NCI-H1105 (cell line): ENCODE data around the gene PRAMEF5.
A peak's percentile ranks its signal among the peaks of the same experiment; 100 is the strongest.
"Not testable (repeated sequence)": the region's sequence is repeated elsewhere in the genome, so short reads cannot be mapped to it uniquely, and the experiment has no call there.

Experiments used
- DNase-seq: peaks from one replicate; lab custom pipeline; 2025; lab: John Stamatoyannopoulos, UW

PRAMEF5 gene

DNA sequence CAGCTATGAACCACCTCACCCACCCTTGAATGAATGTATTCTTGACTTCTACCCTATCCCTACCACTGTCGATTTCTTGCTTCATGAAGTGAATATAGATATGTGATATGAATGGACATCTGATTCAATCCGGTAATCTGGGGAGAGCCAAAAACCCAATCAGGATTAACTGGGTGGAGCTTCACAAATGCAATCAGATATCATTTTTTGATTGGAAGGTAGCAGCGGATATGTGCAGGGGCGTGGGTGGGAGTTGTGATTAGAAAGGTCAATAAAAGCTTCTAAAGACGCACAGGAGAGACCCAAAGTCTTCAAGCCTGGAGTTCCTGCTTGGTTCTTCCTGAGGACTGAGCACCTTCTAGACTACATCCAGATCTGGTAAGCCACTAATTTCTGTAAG is at the start of gene PRAMEF5:
PRAMEF5 (plus strand) TSS at position 301 of the 400 bp plus-strand sequence. CDS start 5,071 bp downstream, outside the sequence.
- not testable (repeated sequence) for DNase-seq

DNA sequence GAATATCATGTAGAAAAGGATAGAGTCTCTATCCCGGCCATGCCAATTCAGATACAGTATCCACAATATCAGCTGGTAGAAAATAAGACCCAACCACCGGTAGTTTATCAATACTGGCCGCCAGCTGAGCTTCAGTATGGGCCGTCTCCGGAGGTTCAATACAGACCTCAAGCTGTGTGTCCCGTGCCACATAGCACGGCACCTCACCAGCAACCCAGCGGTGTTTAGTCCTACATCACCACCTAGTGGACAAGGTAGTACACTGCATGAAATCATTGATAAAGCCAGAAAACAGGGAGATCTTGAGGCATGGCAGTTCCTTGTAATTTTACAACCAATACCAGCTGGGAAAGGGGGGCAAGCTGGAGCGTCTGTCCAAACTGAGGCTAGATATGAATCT is 45.3 kb upstream of the PRAMEF5 start:
- not testable (repeated sequence) for DNase-seq

DNA sequence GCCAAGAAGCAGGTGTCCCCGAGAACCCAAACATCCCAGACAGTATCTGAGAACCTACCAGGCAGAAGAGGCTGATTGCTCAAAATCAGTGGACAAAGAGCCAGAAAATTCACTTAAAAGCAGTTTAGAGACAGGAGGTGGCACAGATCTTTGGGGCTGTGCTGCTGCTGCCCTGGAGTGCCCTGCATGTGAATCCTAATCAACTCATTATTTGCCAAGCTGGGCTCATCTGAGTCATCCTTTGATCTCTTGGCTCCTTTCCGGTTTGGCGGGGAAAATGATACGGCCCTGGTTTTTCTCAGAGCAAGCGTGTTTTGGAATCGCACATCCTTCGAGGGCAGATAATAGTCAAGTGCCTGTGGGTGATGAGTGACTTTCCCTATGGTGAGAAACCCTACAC is 37.4 kb upstream of the PRAMEF5 start:
- DNase-seq: not testable (repeated sequence)

DNA sequence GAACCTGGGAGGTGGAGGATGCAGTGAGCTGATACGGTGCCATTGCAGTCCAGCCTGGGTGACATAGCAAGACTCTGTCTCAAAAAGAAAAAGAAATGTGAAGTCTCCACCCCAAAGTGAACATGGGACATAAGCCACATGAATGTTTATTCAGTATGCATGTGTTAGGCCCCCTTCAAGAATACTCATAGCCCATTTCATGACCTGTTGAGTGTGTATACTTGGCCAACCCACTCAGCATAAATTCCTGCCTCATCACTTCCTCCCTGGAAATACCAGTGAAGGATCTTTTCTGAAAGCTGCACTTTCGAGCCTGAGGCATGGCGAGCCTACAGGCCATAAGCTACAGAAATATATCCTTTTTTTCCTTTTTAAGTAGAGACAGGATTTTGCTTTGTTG is 34.8 kb upstream of the PRAMEF5 start:
- not testable (repeated sequence) for DNase-seq

DNA sequence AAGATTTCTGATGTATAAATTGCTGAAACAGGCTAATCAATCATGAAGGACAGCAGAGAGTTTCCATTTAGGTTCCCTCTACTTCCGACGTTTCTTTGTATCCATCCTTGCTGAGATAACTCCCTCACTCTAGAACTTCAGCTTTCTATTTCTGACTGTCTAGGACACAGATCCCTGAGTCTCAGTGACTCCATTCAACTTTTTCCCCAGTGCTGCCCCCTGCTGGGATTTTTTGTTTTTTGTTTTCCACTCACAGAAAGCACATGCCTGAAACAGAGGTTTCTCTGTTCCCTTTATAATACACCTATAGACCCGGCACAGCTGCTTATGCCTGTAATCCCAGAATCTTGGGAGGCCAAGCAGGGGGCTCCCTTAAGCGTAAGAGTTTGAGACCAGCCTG is 31.2 kb upstream of the PRAMEF5 start:
- not testable (repeated sequence) for DNase-seq

DNA sequence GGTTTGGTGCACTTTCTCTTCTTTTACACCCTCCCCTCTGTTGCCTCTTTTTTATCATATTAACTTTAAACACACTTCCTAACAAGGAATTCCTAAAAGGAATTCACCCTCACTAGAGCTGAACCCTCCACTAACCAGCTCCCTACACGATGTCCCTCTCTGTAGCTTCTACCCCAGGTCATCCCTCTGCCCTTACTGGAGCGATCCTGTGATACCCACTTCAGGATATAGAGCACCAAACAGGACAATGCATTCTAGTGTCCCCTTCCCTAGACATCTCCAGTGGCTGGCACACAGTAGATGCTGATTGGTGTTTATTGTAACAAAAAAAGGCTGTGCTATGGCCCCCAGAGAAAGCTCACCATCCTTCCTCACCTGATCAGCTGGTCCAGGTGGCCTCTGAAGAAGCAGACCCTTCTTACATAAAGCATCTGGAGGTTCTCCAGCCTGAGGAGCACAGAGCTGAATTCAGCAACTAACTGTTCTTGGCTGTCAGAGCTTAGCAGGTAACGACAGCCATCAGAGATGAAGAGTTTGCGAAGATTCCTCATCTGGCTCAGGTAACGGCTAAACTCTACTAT is 29.4 kb upstream of the PRAMEF5 start:
- no peak for DNase-seq

DNA sequence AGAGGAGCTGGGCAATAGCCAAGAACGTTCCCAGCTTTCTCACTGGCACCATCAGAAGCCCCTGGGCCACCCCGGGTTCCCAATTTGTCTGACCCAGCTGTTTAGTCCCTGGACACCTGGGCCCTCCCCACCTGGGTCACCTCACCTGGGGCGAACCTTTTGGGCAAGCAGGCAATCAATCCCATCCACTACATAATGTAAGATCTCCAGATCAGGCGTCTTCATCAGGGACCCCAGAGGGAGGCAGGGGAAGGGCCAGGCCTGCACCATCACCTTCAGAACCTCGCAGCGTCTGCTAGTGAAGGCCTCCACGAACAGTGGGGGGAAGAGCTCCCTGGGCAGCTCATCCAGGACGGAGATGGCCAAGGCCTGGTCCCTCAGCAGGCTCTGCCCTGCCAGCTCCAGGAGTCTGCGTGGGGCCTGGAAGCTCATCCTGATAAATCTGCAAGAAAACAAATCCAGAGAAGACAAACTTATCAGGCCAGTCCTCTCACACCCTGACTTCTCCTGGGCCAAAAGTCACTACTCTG is 28.3 kb upstream of the PRAMEF5 start, which contains the start of gene PRAMEF18:
PRAMEF18 (minus strand) TSS at position 480 of the 530 bp plus-strand sequence; CDS start at position 432, 48 bp downstream.
- DNase-seq: not testable (repeated sequence)

DNA sequence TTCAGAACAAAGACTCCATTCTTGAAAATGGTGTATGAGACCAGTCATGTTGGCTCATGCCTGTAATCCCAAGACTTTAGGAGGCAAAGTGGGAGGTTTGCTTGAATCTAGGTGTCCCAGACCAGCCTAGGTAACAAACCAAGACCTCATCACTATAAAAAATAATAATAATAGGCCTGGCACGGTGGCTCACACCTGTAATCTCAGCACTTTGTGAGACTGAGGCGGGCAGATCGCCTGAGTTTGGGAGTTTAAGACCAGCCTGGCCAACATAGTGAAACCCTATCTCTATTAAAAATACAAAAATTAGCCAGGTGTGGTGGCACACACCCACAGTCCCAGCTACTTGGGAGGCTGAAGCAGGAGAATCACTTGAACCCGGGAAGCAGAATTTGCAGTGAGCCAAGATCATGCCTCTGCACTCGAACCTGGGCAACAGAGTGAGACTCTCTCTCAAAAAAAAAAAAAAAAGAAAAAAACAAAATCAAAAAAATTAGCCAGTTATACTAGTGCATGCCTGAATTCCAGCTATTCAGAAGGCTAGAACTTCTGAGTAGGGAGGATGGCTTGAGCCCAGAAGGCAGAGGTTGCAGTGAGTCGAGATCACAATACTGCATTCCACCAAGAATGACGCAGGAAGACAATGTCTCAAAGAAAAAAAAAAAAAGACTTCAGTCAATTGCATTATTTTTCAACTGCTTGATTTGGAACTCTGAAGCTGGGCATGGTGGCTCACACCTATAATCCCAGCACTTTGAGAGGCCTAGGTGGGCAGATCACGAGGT is 26.5 kb upstream of the PRAMEF5 start:
- DNase-seq: not testable (repeated sequence)

DNA sequence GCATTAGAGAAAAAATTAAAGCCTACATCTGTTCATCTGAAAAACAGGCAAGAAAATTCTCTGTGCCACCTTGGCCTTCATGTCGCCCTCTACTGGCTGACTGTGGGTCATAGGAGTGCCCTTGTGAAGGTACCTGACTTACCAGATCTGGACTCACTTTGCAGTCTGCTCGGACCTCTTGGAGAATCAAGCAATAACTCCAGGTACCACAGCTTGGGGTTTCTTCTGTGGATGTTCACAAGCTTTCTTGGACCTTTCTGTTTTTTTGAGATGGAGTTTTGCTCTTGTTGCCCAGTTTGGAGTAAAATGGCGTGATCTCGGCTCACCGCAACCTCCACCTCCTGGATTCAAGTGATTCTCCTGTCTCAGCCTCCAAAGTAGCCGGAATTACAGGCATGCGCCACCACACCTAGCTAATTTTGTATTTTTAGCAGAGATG is 25.6 kb upstream of the PRAMEF5 start:
- peak; percentile 12 for DNase-seq

DNA sequence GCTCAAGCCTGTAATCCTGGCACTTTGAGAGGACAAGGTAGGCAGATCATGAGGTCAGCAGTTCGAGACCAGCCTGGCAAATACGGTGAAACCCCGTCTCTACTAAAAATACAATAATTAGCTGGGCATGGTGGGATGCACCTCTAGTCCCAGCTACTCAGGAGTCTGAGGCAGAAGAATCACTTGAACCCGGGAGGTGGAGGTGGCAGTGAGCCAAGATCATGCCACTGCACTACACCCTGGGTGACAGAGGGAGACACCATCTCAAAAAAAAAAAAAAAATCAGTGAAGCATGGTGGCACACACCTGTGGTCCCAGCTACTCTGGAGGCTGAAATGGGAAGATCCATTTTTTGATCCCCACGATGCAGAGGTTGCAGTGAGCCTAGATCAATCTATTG is 23.9 kb upstream of the PRAMEF5 start:
- not testable (repeated sequence) for DNase-seq

DNA sequence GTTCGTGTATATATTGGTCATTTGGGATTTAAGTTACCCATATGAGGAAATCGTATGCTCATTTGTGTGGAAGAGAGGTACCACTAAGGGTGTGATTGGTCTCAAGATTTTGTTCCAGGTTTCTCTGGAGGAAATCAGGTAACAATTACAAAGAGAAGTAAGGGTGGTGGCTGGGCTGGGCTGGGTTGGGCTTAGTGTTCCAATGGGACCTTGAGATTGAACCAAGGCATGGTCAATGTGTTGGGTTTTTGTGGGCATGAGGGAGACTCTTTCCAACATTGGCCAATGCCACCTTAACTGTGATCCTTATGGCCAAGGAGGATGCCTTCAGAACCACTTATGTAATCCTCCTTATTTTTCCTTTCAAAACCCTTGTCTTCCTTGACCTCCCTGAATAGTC is 23.4 kb upstream of the PRAMEF5 start:
- not testable (repeated sequence) for DNase-seq

DNA sequence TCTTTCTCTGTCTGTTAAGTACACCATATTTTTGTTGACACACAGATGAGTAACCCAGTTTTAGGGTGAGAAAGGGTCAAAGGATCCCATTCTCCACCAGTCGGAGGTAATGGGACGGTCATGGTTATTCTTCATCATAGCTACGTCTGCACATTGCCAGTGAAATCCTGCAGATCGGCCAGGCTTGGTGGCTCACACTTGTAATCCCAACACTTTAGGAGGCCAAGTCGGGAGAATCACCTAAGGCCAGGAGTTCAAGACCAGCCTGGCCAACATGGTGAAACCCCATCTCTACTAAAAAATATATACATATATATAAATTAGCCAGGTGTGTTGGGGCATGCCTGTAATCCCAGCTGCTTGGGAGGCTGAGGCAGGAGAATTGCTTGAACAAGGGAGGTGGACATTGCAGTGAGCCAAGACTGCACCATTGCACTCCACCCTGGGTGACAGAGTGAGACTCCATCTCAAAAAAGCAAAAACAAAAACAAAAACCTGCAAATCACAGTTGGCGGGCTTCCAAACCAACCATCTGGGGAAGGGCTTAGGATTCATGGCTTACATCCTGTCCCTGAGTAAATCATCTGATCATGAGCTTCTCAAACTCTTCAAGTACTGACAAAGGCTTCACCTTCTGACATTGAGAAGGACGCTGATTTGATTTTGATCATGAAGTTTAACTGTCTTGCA is 22.8 kb upstream of the PRAMEF5 start:
- peak; percentile 2 for DNase-seq

DNA sequence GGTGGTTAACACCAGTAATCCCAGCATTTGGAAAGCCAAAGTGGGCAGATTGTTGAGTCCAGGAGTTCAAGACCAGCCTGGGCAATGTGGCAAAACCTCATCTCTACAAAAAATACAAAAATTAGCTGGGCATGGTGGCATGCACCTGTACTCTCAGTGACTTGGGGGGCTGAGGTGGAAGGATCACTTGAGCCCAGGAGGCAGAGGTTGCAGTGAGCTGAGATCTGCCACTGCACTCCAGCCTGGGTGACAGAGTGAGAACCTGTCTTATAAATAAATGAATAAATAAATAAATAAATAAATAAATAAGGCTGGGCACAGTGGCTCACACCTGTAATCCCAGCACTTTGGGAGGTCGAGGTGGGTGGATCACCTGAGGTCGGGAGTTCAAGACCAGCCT is 21.9 kb upstream of the PRAMEF5 start:
- DNase-seq: not testable (repeated sequence)

DNA sequence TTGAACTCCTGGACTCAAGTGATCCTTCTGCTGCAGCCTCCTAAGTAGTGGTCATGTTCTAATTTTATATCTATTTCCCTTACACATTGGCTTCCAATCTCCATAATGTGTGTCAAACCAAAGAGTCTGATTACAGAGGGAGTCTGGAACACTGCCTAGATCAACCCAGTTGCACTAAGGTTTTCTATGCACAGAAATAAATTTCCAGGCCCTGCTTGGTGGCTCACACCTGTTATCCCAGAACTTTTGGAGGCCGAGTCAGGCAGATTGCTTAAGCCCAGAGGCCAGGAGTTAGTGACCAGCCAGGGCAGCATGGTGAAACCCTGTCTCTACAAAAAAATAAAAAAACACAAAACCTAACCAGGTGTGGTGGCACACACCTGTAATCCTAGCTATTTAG is 19.9 kb upstream of the PRAMEF5 start:
- DNase-seq: not testable (repeated sequence)

DNA sequence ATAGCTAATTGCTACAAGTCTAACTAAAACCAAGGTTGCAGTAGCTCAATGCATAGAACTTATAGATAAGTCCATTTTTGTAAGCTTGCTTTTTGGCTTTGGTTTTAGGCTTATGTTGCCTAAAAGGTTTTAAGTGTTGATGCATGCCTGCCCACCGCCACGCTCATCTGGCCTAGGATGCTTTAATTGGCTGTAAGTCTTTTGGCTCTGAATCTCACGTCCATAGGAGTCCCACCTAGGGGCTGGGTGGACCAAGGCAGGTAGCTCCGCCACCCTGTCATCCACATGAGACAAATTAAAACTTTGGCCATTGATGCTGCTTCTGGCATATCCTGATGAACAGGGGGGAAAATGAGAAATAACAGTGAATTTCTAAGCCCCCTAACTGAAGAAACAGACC is 16.4 kb upstream of the PRAMEF5 start:
- DNase-seq: not testable (repeated sequence)

DNA sequence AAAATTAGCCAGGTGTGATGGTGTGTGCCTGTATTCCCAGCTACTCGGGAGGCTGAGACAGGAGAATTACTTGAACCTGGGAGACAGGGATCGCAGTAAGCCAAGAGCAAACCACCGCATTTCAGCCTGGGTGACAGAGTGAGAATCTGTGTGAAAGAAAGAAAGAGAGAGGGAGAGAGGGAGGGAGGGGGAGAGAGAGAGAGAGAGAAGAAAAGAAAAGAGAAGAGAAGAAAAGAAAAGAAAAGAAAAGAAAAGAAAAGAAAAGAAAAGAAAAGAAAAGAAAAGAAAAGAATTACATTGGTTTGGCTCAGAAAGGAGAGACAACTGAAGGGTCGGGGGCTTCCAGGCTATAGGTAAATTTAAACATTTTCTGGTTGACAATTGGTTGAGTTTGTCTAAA is 14.4 kb upstream of the PRAMEF5 start:
- not testable (repeated sequence) for DNase-seq

DNA sequence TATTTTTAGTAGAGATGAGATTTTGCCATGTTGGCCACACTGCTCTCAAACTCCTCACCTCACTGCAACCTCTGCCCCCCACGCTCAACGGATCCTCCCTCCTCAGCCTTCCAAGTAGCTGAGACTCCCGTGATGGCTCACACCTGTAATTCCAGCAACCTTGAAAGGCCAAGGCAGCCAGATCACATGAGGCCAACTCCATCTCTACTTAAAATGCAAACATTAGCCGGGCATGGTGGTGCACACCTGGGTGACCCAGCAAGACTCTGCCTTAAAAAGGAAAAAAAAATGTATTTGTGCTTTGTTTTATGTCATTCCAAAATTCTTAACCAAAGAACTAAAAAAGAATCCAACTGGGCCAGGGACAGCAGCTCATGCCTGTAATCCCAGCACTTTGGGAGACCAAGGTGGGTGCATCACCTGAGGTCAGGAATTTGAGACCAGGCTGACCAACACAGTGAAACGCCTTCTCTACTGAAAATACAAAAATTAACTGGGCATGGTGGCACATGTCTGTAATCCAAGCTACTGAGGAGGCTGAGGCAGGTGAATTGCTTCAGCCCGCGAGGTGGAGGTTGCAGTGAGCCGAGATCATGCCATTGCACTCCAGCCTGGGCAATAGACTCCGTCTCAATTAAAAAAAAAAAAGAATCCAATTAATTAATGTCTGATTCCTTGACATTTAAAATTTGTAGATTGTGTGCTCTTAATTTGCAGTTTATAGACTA is 10.3 kb upstream of the PRAMEF5 start:
- not testable (repeated sequence) for DNase-seq

DNA sequence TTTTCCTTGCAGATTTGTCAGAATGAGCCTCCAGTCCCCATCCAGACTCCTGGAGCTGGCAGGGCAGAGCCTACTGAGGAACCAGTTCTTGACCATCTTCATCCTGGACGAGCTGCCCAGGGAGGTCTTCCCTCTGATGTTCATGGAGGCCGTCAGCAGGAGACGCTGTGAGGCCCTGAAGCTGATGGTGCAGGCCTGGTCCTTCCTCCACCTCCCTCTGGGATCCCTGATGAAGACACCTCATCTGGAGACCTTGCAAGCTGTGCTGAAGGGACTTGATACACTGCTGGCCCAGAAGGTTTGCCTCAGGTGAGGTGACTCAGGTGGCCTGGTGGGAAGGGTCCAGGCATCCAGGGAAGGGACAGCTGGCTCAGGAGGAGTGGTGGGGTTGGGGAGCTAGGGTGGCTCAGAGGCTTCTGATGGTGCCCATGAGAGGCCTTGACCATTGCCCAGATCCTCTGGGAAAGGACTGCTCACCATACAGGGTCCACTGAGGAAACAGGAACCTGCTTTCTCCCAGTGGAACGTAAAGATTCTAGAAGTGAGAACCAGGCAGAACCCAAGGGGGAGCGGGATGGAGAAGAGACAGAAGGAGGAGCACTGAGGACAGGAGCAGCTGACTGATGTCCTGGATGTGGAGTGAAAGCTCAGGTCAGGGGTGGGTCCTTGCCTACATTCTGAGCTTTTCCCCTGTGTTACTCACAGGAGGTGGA is 8.0 kb upstream of the PRAMEF5 start:
- not testable (repeated sequence) for DNase-seq

DNA sequence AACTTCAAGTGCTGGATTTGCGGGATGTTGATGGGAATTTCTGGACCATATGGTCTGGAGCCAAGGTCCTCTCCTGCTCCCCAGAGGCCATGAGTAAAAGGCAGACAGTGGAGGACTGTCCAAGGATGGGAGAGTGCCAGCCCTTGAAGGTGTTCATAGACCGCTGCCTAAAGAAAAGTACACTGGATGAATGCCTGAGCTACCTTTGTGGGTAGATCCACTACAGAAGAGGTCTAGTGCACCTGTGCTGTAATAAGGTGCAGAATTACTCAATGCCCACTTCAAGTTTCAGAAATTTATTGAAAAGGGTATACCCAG is 7.5 kb upstream of the PRAMEF5 start:
- DNase-seq: not testable (repeated sequence)

DNA sequence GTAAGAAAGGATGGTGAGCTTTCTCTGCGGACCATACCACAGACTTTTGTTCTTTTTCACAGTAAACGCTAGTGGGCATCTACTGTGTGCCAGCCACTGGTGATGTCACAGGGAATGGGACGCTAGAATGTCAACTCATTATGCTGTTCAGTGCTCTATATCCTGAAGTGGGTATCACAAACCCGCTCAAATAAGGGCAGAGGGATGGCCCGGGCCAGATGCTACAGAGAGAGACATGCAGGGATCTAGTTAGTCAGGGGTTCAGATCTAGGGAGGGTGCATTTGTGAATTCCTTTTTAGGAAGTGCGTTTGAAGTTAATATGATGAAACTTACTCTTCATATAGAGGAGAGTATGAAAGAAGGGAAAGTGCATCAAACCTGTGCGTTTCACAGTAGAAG is 6.9 kb upstream of the PRAMEF5 start:
- not testable (repeated sequence) for DNase-seq

DNA sequence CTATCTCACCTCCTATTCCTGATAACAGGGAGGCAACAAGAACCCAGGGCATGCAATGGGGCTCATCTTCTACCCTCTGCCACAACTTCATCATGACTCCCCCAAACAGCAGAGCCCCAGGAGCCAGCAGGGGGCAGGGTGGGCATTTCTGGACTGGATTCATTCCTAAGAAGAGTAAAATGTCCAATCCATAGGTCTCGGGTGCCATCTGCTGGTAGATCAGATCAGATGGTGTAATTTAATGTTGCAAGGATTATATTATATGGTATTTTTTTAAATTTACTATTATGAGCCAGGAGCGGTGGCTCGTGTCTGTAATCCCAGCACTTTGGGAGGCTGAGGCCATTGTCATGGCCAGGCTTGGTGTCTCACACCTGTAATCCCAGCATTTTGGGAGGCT is 11.1 kb downstream of the PRAMEF5 start:
- not testable (repeated sequence) for DNase-seq
